ENCODE measurements around the gene FBXW9. TPM values are rescaled to one million over a fixed set of nuclear protein-coding genes. Genes with fewer than 3 reads are reported as not detected.
A peak's percentile ranks its signal among the peaks of the same experiment; 100 is the strongest.

Gene FBXW9
- total and polyA plus RNA-seq, 2 of the 4 experiments (the other 2 are of a cell fraction): 9.5 to 14.2 TPM

DNA sequence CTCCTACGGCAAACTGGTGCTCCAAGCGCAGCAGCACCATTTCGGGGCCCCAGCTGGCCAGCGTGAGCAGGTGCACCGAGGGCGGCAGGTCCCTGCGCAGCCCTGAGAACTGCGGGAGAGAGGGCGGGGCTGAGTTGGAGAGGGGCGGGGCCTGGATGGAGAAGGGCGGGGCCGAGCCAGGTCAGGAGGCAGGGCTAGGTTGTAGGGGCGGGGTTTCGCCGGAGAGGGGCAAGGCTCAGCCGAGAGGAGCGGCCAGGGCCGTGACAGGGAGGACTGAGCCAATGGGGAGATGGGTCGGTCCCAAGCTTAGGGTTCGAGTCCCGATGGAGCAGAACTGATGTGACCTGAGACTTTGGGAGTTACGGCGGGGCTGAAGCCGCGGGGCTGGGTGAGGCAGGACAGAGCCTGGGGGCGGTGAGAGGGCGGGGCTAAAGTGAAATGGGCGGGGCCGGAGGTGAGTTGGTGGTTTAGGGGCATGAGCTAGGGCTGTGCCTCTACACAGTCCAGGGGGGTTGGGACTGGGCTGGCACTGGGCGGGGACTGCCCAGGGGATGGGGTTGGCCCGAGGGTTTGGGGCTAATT, 48.9 kb downstream of the FBXW9 start:
- no peak overlapping the region for H3K18ac ChIP-seq (ENCODE audit: low read depth, low read length)
- H3K23ac ChIP-seq (ENCODE audit: low read depth, low read length): no peak overlapping the region
- no peak for TF ChIP-seq BHLHE40 (IDR thresholded peaks at IDR 0.05; ENCODE audit: low read depth, low read length)
- TF ChIP-seq NFE2L2 (IDR thresholded peaks at IDR 0.05; ENCODE audit: low read depth, low read length): no peak
- TF ChIP-seq SMC3 (IDR thresholded peaks at IDR 0.05; ENCODE audit: low read depth, low read length): no peak
- TF ChIP-seq, protein P1, sequence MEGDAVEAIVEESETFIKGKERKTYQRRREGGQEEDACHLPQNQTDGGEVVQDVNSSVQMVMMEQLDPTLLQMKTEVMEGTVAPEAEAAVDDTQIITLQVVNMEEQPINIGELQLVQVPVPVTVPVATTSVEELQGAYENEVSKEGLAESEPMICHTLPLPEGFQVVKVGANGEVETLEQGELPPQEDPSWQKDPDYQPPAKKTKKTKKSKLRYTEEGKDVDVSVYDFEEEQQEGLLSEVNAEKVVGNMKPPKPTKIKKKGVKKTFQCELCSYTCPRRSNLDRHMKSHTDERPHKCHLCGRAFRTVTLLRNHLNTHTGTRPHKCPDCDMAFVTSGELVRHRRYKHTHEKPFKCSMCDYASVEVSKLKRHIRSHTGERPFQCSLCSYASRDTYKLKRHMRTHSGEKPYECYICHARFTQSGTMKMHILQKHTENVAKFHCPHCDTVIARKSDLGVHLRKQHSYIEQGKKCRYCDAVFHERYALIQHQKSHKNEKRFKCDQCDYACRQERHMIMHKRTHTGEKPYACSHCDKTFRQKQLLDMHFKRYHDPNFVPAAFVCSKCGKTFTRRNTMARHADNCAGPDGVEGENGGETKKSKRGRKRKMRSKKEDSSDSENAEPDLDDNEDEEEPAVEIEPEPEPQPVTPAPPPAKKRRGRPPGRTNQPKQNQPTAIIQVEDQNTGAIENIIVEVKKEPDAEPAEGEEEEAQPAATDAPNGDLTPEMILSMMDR (conservative IDR thresholded peaks at IDR 0.05; ENCODE audit: low read depth, low read length): no peak
- no peak; the same call in 1 of the 2 replicates for TF ChIP-seq MAZ (IDR thresholded peaks at IDR 0.05; ENCODE audit: borderline replicate concordance, low read depth, low read length)
- no peak for TF ChIP-seq FOS (IDR thresholded peaks at IDR 0.05; ENCODE audit: low read depth, low read length)
- TF ChIP-seq MXI1 (IDR thresholded peaks at IDR 0.05; ENCODE audit: borderline replicate concordance, low read depth, low read length): no peak
- no peak for TF ChIP-seq CHD1 (IDR thresholded peaks at IDR 0.05; ENCODE audit: low read depth, low read length)
- TF ChIP-seq RCOR1 (IDR thresholded peaks at IDR 0.05; ENCODE audit: insufficient replicate concordance, low read length): no peak
- dilution Hi-C loops (cut with HindIII; ENCODE audit: low sequenced_read_pairs, unreplicated experiment) (no loop called here), in situ Hi-C loops (cut with MboI; ENCODE audit: low sequenced_read_pairs) (no loop called here), intact Hi-C loops (cut with micrococcal nuclease) (no loop called here)
- H3K4me2 ChIP-seq (ENCODE audit: low read depth, low read length): peak overlapping the region; percentile 74
- no peak overlapping the region for H3K27ac ChIP-seq (ENCODE audit: insufficient read depth, low read length)
- H2BK15ac ChIP-seq (ENCODE audit: low read depth, low read length): no peak overlapping the region
- peak overlapping the region; percentile 41; the same call in 1 of the 2 replicates for H3K4me3 ChIP-seq (ENCODE audit: insufficient read depth, low read depth, low read length)
- H4K5ac ChIP-seq (ENCODE audit: low read depth, low read length): no peak overlapping the region
- WGBS, 2 experiments (ENCODE audit: extremely low coverage in 2 of 2, insufficient read length in 1 of 2): 16% methylated on average over 15 of the region's 31 CpGs; no CpG with 5 or more reads in 1 of the 2 experiments
- no TSS peak for BruUV-seq (replicated peaks)
- no peak overlapping the region for H3K14ac ChIP-seq (replicated peaks; ENCODE audit: low read depth, low read length)
- no peak overlapping the region for H2BK5ac ChIP-seq (ENCODE audit: low read depth, low read length, poor library complexity, severe bottlenecking)
- ATAC-seq (ENCODE audit: low read depth): peak; percentile 94
- H3K9me1 ChIP-seq (ENCODE audit: insufficient read depth, low read length): 0 out of 2 replicates have a peak, but pooled peaks cover 3% of the 10 kb centered on the region
- H3K36me3 ChIP-seq (ENCODE audit: control insufficient read depth, insufficient read depth, low read length): peaks cover 6% of the 10 kb centered on the region; the same call in 1 of the 2 replicates
- H4K20me1 ChIP-seq (ENCODE audit: insufficient read depth, low read length): no peaks in the 10 kb centered on the region
- no peak overlapping the region for H4K91ac ChIP-seq (ENCODE audit: insufficient read depth, low read depth, low read length)
- H2BK20ac ChIP-seq (ENCODE audit: low read depth, low read length): no peak overlapping the region
- DNase-seq: no peak
- H3K9me3 ChIP-seq (ENCODE audit: control insufficient read depth, insufficient read depth, low read length): no peaks in the 10 kb centered on the region
- H2AK5ac ChIP-seq (ENCODE audit: low read depth, low read length): no peak overlapping the region
- peak overlapping the region; percentile 53 for H2AFZ ChIP-seq (replicated peaks; ENCODE audit: low read length, poor library complexity)
- H3K79me1 ChIP-seq (ENCODE audit: low read depth in 1 of 2, low read length in 2 of 2): no peaks in the 10 kb centered on the region
- no peak overlapping the region for H4K8ac ChIP-seq (ENCODE audit: low read depth in 2 of 2, low read length in 2 of 2)
- H3K9ac ChIP-seq (ENCODE audit: low read depth, low read length): no peak overlapping the region
- 0 out of 2 replicates have a peak, but pooled peaks cover 2% of the 10 kb centered on the region for H3K4me1 ChIP-seq (ENCODE audit: control insufficient read depth, insufficient read depth, low read length)
- H2BK120ac ChIP-seq (ENCODE audit: low read depth, low read length): no peak overlapping the region
- POLR2A ChIA-PET (ENCODE audit: unreplicated experiment): no interaction called here
- no peak overlapping the region for H3K56ac ChIP-seq (ENCODE audit: extremely low read depth, insufficient read depth, low read length)
- H2AK9ac ChIP-seq (replicated peaks; ENCODE audit: low read depth, low read length, poor library complexity): no peak overlapping the region
- no peak overlapping the region for H3K4ac ChIP-seq (ENCODE audit: low read depth, low read length)
- no peaks in the 10 kb centered on the region for H3K27me3 ChIP-seq (ENCODE audit: control insufficient read depth, insufficient read depth, low read length)
- CTCF ChIA-PET: no interaction called here

All from IMR-90 (cell line).